Mesangial cell (primary cell): ENCODE measurements around the gene MDM1. TPM values are rescaled to one million over a fixed set of nuclear protein-coding genes. Genes with fewer than 3 reads are reported as not detected.

Experiments
- total RNA-seq: library from RNA; depleted of rRNA; stranded (reverse); fragments of >200 nt; gene quantifications from 2 replicates; pipeline ENCODE4 v1.2.3, GENCODE V29; 2015

Gene MDM1
- total RNA-seq = 2.8 and 4.1 TPM in 2 replicates

GRCh38 chr12:68331869-68332727 is at the start of gene MDM1:
Gene MDM1 (minus strand): TSS chr12:68332362. CDS start chr12:68332245, 117 bp downstream.

GRCh38 chr12:68253504-68253903 is 78.7 kb downstream of the MDM1 start, which contains the start of gene IL22:
Gene IL22 (minus strand): TSS chr12:68253604. CDS start chr12:68253448, 156 bp downstream.

Other genes starting within 250 kb of the MDM1 start
- not detected in 2 replicates for gene IFNG, start 172.6 kb downstream of the MDM1 start, total RNA-seq
- not detected in 2 replicates for gene IL26, start 106.6 kb downstream of the MDM1 start, total RNA-seq
- gene IL22, start 78.8 kb downstream of the MDM1 start, total RNA-seq = not detected in 2 replicates